ENCODE measurements around the gene LDB1.

- TF ChIP-seq SP1 (IDR thresholded peaks at IDR 0.05) (no peak), FOXM1 (IDR thresholded peaks at IDR 0.05; ENCODE audit: borderline replicate concordance) (no peak), SUZ12 (IDR thresholded peaks at IDR 0.05) (no peak), BHLHE40 (IDR thresholded peaks at IDR 0.05; ENCODE audit: borderline replicate concordance) (no peak), NFRKB (IDR thresholded peaks at IDR 0.05) (no peak), FOXA1 (IDR thresholded peaks at IDR 0.05) (no peak), ZNF384 (IDR thresholded peaks at IDR 0.05) (no peak)
These were observed 8.9 kb downstream of the LDB1 start for GRCh38 chr10:102111276-102111675.
